Activated T-cell treated with anti-CD3 and anti-CD28 coated beads, Interleukin-2, amount 50 U/mL, for 24 hours (primary cell): Measurements from ENCODE around the gene PRAMEF12.
"Not testable (repeated sequence)": the region's sequence is repeated elsewhere in the genome, so short reads cannot be mapped to it uniquely, and the experiment has no call there.

Experiments
- DNase-seq: peaks from one replicate; pipeline ENCODE4 v3.0.0-alpha.2; 2020
- H3K27ac Mint-ChIP-seq: 2 replicates; pipeline ENCODE4 v1.8.0; 2020; ENCODE audit warnings: mild to moderate bottlenecking, mixed read lengths
- H3K27me3 Mint-ChIP-seq: 2 replicates; pipeline ENCODE4 v1.8.0; 2020; ENCODE audit warnings: mixed read lengths
- H3K36me3 Mint-ChIP-seq: 2 replicates; pipeline ENCODE4 v1.8.0; 2020; ENCODE audit warnings: low read depth, mixed read lengths
- H3K4me1 Mint-ChIP-seq: 2 replicates; pipeline ENCODE4 v1.8.0; 2020; ENCODE audit warnings: low read depth, mixed read lengths
- H3K4me3 Mint-ChIP-seq: 2 replicates; pipeline ENCODE4 v1.8.0; 2020; ENCODE audit warnings: mild to moderate bottlenecking, moderate library complexity, mixed read lengths
- H3K9me3 Mint-ChIP-seq: 2 replicates; pipeline ENCODE4 v1.8.0; 2020; ENCODE audit warnings: mixed read lengths

The PRAMEF12 gene

DNA sequence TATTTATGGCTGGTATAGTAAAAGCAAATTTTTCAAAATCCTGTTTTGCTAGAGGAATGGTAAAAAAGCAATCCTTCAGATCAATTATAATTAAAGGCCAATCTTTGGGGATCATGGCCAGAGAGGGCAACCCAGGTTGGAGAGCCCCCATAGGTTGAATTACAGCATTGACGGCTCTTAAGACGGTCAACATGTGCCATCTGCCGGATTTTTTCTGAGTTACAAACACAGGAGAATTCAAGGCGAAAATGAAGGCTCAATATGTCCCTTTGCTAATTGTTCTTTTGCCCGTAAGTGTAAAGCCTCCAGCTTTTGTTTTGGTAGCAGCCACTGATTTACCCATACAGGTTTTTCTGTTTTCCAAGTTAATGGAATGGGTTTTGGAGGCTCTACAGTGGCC lies 8.0 kb downstream of the PRAMEF12 start:
- DNase-seq, H3K27ac Mint-ChIP-seq, H3K4me1 Mint-ChIP-seq, H3K4me3 Mint-ChIP-seq, H3K36me3 Mint-ChIP-seq: not testable (repeated sequence)
- H3K27me3 Mint-ChIP-seq, result peaks cover 15% of the 10 kb centered on the region
- H3K9me3 Mint-ChIP-seq, result peaks cover 17% of the 10 kb centered on the region

DNA sequence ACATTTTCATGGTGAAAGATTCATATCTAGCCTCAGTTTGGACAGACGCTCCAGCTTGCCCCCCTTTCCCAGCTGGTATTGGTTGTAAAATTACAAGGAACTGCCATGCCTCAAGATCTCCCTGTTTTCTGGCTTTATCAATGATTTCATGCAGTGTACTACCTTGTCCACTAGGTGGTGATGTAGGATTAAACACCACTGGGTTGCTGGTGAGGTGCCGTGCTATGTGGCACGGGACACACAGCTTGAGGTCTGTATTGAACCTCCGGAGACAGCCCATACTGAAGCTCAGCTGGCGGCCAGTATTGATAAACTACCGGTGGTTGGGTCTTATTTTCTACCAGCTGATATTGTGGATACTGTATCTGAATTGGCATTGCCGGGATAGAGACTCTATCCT lies 10.2 kb downstream of the PRAMEF12 start:
- not testable (repeated sequence) for H3K27me3 Mint-ChIP-seq, DNase-seq, H3K4me1 Mint-ChIP-seq, H3K27ac Mint-ChIP-seq, H3K4me3 Mint-ChIP-seq, H3K36me3 Mint-ChIP-seq
- peaks cover 17% of the 10 kb centered on the region for H3K9me3 Mint-ChIP-seq

DNA sequence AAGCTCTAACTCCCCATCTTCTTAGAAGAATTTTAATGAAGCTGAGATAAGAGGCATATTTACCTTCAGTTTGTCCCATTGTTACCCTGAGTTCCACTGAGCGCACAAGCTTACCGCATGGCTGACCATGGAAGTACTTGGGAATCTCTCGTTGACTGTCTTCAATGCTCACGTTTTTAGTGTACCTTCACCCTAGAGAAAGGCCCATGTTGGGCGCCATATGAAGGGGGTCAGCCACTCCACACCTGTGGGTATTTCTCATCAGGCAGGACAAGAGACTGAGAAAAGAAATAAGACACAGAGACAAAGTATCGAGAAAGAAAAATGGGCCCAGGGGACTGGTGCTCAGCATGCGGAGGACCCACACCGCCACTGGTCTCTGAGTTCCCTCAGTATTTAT lies 11.2 kb downstream of the PRAMEF12 start:
- H3K27me3 Mint-ChIP-seq, H3K27ac Mint-ChIP-seq, H3K4me3 Mint-ChIP-seq, DNase-seq, H3K36me3 Mint-ChIP-seq, H3K4me1 Mint-ChIP-seq: not testable (repeated sequence)
- H3K9me3 Mint-ChIP-seq, result peaks cover 17% of the 10 kb centered on the region

DNA sequence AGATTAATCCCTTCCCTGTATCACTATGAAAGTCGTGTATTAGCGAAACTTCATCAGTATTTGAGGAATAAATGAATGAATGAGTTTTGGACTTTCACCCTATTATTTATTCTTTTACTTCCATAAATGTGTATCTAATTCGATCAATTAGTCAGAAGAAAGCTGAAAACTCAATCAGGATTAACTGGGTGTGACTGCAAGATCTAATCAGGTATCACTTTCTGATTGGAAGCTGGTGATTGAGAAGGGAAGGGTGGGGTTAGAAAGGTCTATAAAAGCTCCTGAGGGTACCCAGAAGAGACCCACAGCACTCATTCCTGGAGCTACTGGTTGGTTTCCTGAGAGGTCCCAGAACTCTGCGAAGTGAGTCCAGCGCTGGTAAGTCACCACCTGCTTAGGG lies 17.6 kb downstream of the PRAMEF12 start, which contains the start of gene PRAMEF1:
Gene PRAMEF1, plus strand, starts transcription at position 301 of the 400 bp plus-strand sequence. CDS start 1,831 bp downstream, outside the sequence.
- not testable (repeated sequence) for H3K36me3 Mint-ChIP-seq, H3K4me3 Mint-ChIP-seq, H3K27ac Mint-ChIP-seq, H3K27me3 Mint-ChIP-seq, DNase-seq, H3K9me3 Mint-ChIP-seq, H3K4me1 Mint-ChIP-seq

DNA sequence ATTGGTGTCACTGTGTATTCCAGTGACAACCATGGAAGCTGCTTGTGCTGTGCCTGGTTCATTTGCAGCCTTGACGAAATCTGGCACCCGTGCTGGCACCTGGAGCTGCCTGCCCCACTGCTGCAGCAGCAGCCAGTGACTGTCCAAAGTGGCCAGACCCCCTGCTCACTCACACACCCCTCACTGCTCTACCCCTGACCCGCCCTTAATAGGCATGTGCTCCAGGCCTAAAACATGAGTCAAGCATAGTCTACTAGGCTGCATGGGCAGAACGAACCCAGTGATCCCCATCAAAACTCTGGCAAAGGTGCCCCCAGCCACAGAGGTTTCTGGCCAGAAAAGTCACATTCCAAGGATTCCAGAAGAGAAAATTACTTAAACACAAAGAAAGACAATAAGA lies 25.4 kb downstream of the PRAMEF12 start:
- no peak overlapping the region for H3K4me3 Mint-ChIP-seq
- peaks cover 14% of the 10 kb centered on the region for H3K27me3 Mint-ChIP-seq
- H3K4me1 Mint-ChIP-seq, result no peaks in the 10 kb centered on the region
- H3K9me3 Mint-ChIP-seq, result no peaks in the 10 kb centered on the region
- H3K36me3 Mint-ChIP-seq, result no peaks in the 10 kb centered on the region
- DNase-seq, result no peak
- H3K27ac Mint-ChIP-seq, result no peak overlapping the region

DNA sequence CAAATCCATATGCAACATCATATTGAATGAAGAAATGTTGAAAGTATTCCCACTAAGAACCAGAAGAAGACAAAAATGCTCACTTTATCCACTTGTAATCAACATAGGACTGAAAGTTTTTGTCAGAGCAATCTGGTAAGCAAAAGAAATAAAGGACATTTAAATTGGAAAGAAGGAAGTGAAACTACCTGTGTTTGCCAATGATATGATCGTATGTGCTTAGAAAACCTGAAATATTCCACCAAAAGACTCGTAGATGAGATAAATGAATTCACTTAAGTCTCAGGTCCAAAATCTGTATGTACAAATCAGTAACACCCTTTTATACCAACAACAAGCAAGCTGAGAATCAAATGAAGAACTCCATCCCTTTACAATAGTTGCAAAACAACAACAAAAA lies 26.2 kb downstream of the PRAMEF12 start:
- peaks cover 19% of the 10 kb centered on the region for H3K27me3 Mint-ChIP-seq
- no peaks in the 10 kb centered on the region for H3K36me3 Mint-ChIP-seq
- peaks cover under 1% of the 10 kb centered on the region for H3K9me3 Mint-ChIP-seq
- H3K4me1 Mint-ChIP-seq, result no peaks in the 10 kb centered on the region
- no peak for DNase-seq
- no peak overlapping the region for H3K27ac Mint-ChIP-seq
- no peak overlapping the region for H3K4me3 Mint-ChIP-seq

DNA sequence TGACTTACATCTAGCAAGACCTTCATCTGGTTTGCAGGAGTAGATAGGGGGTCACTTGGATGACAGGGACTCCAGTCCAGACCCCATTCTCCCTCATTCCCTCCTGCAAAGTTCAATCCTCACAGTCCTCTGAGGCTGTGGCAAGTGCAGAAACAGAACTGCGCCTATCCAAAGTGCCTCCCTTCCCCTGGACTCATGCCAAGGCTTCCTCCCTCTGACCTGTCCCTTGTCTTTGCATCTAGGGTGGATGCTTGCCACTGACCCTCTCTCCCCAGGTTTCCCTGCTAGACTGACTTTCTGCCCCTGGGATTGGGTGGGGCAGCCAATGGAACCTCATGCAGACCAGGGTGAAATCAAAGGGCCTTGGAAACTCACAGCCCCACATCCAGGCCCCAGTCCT lies 36.4 kb downstream of the PRAMEF12 start:
- peaks cover 34% of the 10 kb centered on the region for H3K27me3 Mint-ChIP-seq
- H3K4me3 Mint-ChIP-seq, result no peak overlapping the region
- H3K9me3 Mint-ChIP-seq, result peaks cover 4% of the 10 kb centered on the region
- DNase-seq, result no peak
- no peak overlapping the region for H3K27ac Mint-ChIP-seq
- H3K4me1 Mint-ChIP-seq, result no peaks in the 10 kb centered on the region
- no peaks in the 10 kb centered on the region for H3K36me3 Mint-ChIP-seq

DNA sequence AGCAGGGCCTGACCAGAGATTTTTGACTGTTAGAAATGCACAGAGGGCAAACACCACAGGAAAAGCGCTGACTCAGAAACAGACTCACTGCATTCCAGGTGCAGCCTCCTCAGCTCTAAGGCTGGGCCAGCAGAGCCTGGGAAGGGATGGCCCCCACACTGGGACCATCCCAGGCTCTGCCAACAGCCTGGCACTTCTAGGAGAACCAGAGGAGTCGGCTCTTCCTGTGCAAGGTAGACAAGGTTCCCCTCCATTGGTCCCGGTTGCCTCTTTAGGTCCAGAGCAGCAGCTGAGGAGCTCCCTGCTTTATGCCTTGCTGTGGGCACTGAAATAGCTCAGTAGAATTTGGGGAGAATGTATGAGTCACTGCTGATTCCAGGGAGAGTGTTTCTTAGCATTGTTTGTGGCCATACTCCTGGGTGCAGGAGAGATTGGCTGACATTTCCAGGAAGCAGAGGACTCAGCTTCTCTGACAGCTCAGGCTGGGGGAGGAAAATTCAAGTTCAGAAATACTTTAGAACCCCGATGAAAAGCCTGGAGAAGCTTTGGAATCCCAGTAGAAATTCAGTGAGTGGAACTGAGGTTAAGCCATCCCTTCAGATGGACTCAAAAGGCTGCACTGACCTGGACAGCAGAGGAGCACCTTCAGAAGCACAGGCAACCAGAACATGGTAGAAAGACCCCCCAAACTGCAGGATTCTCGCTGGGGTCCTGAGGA lies 37.3 kb downstream of the PRAMEF12 start:
- DNase-seq, result no peak

DNA sequence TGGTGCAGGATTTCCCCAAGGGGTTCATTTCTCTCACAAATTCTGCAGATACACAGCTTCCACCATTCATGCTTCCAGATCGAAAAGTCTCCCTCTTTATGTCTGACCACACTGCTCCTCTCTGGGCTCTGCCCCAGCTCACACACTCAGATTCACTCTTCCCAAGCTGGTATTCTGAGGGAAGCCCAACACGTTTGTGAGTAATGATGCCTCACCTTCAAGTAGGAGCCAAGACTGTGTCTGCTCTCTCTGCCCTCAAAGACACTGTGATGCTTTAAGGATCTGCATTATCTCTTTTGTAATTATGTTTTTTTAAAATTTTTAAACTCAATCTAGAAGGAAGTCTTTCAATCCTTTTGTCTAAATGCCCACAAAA lies 37.9 kb downstream of the PRAMEF12 start:
- H3K4me1 Mint-ChIP-seq, result no peaks in the 10 kb centered on the region
- H3K27ac Mint-ChIP-seq, result no peak overlapping the region

More for the DNA sequence above, 37.3 kb downstream of the PRAMEF12 start:
- Mint-ChIP-seq H3K4me3 (no peak overlapping the region), H3K4me1 (no peaks in the 10 kb centered on the region), H3K27ac (no peak overlapping the region), H3K36me3 (no peaks in the 10 kb centered on the region), H3K9me3 (no peaks in the 10 kb centered on the region), H3K27me3 (peaks cover 28% of the 10 kb centered on the region)

DNA sequence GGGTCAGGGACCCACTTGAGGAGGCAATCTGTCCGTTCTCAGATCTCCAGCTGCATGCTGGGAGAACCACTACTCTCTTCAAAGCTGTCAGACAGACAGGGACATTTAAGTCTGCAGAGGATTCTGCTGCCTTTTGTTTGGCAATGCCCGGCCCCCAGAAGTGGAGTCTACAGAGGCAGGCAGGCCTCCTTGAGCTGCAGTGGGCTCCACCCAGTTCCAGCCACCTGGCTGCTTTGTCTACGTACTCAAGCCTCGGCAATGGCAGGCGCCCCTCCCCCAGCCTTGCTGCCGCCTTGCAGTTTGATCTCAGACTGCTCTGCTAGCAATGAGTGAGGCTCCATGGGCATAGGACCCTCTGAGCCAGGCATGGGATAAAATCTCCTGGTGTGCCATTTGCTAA lies 45.5 kb downstream of the PRAMEF12 start:
- H3K4me3 Mint-ChIP-seq, H3K27ac Mint-ChIP-seq, DNase-seq, H3K9me3 Mint-ChIP-seq, H3K4me1 Mint-ChIP-seq, H3K36me3 Mint-ChIP-seq: not testable (repeated sequence)
- H3K27me3 Mint-ChIP-seq, result peaks cover 28% of the 10 kb centered on the region

More for the DNA sequence above, 37.9 kb downstream of the PRAMEF12 start:
- H3K9me3 Mint-ChIP-seq, result no peaks in the 10 kb centered on the region
- no peaks in the 10 kb centered on the region for H3K36me3 Mint-ChIP-seq
- peaks cover 27% of the 10 kb centered on the region for H3K27me3 Mint-ChIP-seq
- DNase-seq, result no peak
- H3K4me3 Mint-ChIP-seq, result no peak overlapping the region
